Stimulated activated CD8-positive, alpha-beta memory T cell treated with anti-CD3 and anti-CD28 coated beads, Interleukin-15, amount 100 ng/mL, for 24 hours (primary cell): Measurements from ENCODE around the gene SUSD6.
"Not testable (repeated sequence)": the region's sequence is repeated elsewhere in the genome, so short reads cannot be mapped to it uniquely, and the experiment has no call there.

Source experiments
- DNase-seq: peaks from one replicate; pipeline ENCODE4 v3.0.0-alpha.2; 2020; ENCODE audit warnings: low read depth

Gene SUSD6

GRCh38 chr14:69624136-69624535, 12.7 kb downstream of the SUSD6 start:
- no peak for DNase-seq

GRCh38 chr14:69625299-69626131, 14.1 kb downstream of the SUSD6 start:
- DNase-seq = peak; percentile 22

DNA sequence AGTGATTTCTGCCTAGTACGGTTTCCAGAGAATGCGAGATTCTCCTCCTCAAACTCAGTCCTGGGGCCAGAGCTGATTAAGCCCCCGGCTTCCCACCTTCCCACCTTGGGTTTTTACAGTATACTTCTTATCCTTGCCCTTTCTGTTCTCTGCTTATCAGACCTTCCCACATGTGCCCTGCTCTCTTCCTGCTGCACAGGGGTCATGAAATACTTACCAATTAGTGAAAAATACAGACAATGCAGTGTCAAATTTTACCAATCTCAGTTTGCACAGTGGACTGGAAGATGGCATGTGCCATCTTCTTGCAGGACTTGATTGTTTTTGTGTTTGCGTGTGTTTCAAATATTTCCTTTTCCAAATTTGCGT, 14.7 kb downstream of the SUSD6 start:
- DNase-seq = no peak

GRCh38 chr14:69629225-69630127, 18.1 kb downstream of the SUSD6 start:
- no peak for DNase-seq

- DNase-seq = no peak
Measured at GRCh38 chr14:69630360-69630759, 19.0 kb downstream of the SUSD6 start.

DNA sequence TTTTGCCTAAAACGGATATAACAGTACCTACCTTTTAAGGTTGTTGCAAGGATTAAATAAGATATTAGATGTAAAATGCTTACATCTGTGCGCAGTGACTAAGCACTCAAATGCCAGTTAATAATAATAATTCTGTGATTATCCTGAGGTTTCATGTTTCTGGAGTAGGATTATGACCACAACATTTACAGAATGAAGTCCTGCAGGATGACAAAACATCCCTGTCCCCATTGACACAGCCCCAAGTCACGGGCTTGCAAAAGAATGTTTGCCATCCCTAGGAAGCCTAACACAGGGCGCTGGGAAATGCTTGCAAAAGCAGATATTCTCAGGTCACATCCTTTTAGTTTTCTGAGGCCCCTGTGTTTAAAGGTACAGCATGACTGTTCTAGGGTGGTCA, 20.1 kb downstream of the SUSD6 start:
- no peak for DNase-seq

GRCh38 chr14:69632164-69632563, 20.8 kb downstream of the SUSD6 start:
- DNase-seq = no peak

GRCh38 chr14:69632593-69633151, 21.3 kb downstream of the SUSD6 start:
- no peak for DNase-seq

DNA sequence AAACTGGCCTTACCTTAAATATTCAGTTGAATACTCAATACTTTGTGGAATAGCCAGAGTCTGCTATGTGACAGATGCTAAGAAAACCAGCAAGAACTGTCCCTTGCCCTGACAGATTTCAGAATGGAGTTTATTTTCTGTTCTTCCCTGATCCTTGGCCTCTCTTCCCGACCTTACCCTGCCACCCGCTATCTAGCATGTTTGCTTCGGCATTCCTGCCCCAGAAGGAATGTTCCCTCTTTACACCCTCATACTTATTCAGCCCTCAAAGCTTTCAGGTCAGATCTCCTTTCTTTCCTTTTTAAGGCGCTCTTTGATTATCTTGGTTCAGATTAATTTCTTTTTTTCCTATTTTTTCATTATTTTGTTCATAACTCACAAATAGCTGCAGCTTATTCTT, 21.8 kb downstream of the SUSD6 start:
- no peak for DNase-seq

DNA sequence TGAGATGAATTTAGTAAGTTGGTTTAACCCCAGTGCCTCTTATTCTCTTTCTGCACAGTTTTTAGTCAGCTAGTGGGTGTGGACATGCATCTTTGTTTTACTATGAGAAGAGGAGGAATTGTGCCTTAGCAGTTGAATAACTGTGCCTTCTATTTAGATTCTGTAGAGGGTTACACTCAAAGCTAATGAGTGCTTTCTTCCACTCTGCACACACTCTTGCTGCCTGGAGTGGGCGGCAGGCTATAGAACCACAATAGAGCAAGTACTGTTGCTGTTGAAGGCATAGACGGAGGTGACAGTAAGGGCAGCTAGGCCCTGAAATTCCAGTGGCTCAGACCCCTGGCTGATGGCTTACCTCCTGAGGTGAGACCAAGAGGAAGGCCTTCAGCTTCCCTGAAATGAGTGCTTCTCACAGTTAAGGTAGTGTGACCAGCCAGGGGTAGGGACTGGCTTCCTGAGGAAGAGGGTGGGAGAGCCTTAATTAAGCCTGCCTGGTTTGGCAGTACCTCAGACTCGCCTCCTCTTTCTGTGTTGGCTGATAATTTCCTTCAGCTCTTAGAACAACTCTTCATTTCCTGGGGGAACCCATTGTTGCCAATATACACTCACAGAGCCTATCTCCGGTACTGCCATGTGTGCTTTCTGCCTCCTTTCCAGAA, 24.7 kb downstream of the SUSD6 start:
- DNase-seq = no peak

GRCh38 chr14:69636718-69637480, 25.5 kb downstream of the SUSD6 start:
- no peak for DNase-seq

DNA sequence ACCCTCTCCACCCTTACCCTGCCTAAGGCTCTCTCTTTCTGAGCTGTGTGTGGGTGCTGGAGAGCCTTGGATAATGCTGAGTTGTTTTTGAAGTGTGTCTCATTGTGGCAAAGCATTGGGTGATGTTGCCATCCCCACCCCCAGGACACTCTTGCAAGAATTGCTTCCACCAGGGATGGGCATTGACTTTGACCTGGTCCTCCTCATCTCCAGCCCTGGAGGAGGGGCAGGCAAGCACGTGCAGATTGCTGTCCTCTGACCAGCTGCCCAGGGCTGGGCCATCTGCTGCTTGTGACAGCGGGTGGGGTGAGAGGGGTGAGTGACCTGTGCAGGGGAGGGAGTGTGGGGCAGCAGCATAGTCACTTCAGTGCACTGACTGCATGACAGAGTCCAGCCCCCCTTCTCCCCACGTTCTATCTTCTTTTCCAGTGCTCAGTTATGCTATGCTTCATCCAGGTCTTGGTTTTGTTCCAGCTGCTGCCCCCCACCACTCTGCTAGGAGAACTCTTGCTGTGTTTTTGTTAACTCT, 26.2 kb downstream of the SUSD6 start:
- DNase-seq = no peak

DNA sequence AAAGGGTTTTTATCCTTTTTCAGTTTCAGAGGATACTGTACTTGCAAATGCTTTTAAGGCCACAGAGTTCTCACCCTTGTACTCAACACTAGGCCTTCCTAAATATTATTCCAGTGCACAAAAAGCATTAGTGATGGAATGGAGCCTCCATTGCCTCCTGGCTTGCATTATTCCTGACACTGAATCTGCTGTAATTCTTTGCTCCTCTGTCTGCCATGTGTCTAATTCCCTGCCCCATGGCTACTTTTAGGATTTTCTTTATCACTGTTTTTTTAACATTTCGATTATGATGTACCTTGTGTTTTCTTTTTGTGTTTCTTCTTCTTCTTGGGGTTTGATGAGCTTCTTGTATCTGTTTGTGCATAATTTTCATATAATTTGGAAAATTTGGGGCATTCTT, 29.5 kb downstream of the SUSD6 start:
- DNase-seq = no peak

GRCh38 chr14:69642212-69642793, 30.9 kb downstream of the SUSD6 start:
- DNase-seq = not testable (repeated sequence)

- DNase-seq = peak; percentile 22
Measured at GRCh38 chr14:69643430-69644200, 32.2 kb downstream of the SUSD6 start.

- DNase-seq = no peak
Measured at GRCh38 chr14:69644814-69645213, 33.4 kb downstream of the SUSD6 start.

- no peak for DNase-seq
Measured at GRCh38 chr14:69647213-69647612, 35.8 kb downstream of the SUSD6 start.

GRCh38 chr14:69647642-69648041, 36.2 kb downstream of the SUSD6 start:
- not testable (repeated sequence) for DNase-seq

DNA sequence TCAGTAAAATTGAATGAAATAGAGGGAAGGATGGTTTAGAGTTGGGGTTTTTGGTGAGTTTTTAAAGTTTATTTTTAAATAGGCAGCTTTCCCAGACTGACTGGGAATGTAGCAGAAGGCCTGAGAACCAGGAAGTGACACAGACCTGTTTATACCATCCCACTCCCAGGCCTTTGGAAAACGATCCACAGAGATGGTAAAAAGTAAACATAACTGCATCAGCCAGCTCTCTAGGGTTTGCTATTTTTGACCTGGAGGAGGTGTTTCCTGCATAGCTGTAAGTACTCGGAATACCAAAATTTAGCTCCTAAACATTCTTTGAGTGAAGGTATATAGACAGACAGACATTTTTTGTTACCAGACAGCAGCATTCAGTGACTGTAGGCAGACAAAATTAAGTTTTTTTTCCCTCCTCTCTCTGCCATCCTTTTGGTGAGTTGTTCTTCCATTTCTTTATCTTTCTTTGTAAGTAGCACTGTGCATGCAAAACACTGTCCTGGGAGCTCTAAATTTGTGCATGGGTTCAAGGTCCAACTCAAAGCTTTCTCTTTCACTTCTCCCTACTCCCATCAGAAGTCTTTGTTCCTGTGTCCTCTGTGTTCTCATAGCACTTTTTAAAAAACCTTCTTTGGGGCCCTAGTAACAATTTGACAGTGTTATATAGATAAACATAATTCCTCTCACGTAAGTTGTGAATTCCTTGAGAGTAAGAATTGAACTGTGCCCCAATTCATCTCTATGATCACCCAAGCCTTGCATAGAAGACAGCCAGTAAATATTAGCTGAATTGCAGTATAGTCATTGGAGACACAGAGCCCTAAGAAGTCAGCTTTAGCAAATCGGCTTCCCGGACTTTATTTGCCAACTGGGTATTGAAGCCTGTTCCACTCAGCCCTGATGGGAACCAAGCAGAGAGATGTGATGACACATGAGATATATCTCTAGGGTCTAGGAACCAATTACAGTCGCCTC, 37.4 kb downstream of the SUSD6 start:
- DNase-seq = no peak
